Measurements from ENCODE around the gene USHBP1.
"Not testable (repeated sequence)": the region's sequence is repeated elsewhere in the genome, so short reads cannot be mapped to it uniquely, and the experiment has no call there.

The USHBP1 gene

GRCh38 chr19:17296976-17297375, 32.4 kb upstream of the USHBP1 start:
- FAIRE-seq: no peak

DNA sequence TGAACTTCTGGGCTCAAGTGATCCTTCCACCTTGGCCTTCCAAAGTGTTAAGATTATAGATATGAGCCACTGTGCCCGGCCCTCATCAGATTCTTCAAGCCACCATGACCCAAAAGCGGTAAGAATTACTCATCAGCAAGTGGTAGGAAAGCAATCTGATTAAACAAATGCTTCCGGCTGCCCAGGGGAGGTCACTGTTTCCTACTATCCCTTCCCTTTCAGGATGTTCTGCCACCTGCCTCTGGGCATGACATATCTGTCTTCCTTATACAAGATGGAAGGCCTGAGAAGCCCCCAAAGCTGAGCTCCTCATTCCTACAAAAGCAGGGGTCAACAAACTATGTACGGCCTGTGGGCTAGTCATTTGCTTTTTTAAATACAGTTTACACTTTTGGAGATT, 31.7 kb upstream of the USHBP1 start:
- DNase-seq (ENCODE audit: insufficient read length, low spot score) (no peak), FAIRE-seq (no peak)

More at GRCh38 chr19:17296976-17297375, 32.4 kb upstream of the USHBP1 start:
- no peak for DNase-seq (ENCODE audit: insufficient read length, low spot score)

DNA sequence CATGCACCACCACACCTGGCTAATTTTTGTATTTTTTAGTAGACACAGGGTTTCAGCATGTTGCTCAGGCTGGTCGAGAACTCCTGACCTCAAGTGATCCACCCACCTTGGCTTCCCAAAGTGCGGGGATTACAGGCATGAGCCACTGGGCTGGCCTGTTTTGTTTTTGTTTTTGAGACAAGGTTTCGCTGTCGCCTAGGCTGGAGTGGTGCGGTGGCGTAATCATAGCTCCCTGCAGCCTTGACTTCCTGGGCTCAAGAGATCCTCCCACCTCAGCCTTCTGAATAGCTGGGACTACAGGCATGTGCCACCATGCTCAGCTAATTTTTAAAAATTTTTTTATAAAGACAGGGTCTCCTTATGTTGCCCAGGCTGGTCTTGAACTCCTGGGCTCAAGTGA, 31.0 kb upstream of the USHBP1 start:
- FAIRE-seq; DNase-seq (ENCODE audit: insufficient read length, low spot score): not testable (repeated sequence)

DNA sequence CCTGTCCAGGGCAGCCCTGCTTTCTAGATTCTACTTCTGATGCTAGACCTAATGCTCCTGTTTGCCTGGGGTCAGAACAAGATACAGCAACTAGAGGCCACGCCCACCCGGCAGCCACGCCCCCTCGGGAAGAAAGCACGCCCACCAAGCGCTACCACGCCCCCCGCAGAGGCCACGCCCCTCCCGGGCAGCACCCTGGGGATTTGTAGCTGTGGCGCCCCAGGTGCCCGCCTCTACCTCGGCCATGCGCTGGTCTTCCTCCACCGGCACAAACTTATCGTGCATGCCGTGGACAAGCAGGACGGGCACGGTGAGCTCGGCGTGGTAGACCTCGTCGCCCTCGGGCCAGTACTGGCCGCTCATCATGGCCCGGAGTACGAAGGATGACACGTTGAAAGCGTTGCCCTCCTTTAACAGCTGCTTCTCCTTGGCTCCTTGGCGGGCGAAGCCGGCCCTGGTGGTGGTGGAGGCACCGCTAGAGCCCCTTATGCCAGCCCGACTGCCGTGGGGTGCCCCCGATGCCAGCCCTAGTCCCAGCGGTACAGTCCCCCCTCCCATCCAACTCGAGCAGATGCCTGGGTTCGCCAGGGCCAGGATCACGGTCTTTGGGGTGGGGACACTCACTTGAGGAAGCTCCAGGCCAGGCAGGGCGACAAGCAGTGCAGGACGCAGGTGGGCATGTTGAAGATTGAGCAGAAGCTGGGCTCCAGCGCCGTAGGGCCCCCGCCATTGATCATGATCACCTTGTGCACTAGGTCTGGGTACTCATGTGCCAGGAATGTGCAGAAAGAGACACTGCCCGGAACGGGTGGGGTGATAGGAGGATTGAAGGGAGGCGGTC, 29.7 kb upstream of the USHBP1 start:
- DNase-seq (ENCODE audit: insufficient read length, low spot score) (peak; percentile 44), FAIRE-seq (no peak)

DNA sequence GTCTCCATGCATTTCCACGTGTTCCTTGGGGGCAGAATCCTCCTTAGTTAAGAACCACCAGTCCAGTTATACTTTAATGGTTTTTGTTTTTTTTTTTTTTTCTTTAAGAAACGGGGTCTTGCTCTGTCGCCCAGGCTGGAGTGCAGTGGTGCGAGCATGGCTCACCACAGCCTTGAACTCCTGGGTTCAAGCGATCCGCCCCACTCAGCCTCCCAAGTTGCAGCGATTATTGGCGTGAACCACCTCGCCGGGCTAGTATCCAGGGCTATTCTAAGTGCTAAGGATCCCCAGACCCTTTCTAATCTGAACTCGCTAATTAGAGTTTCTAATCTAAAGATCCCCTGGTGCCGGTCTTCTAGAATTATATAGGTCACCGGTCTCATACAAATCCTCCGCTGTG, 29.1 kb upstream of the USHBP1 start:
- DNase-seq (ENCODE audit: insufficient read length, low spot score): no peak
- FAIRE-seq: no peak

GRCh38 chr19:17292301-17293074, 27.9 kb upstream of the USHBP1 start:
- FAIRE-seq: peak; percentile 95
- DNase-seq (ENCODE audit: insufficient read length, low spot score): peak; percentile 97

- DNase-seq (ENCODE audit: insufficient read length, low spot score) (no peak), FAIRE-seq (peak; percentile 78)
Observed at GRCh38 chr19:17289489-17289888, 24.9 kb upstream of the USHBP1 start.

GRCh38 chr19:17286752-17287151, 22.2 kb upstream of the USHBP1 start:
- FAIRE-seq: no peak
- no peak for DNase-seq (ENCODE audit: insufficient read length, low spot score)

DNA sequence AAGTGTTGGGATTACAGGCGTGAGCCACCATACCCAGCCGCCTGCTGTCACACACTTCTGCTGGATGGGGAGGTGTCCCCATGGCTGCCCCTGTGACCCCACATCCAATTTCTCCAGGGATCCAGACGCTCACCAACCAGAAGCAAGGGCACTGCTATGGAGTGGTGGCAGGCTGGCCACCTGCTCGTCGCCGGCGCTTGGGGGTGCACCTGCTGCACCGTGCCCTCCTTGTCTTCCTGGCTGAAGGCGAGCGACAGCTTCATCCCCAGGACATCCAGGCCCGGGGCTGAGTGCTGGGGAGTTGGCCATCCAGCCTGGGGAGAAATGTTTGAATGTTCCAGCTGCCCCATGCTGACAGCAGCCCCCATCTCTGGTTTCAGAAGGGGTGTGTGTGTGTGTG, 21.7 kb upstream of the USHBP1 start:
- FAIRE-seq (no peak), DNase-seq (ENCODE audit: insufficient read length, low spot score) (no peak)

DNA sequence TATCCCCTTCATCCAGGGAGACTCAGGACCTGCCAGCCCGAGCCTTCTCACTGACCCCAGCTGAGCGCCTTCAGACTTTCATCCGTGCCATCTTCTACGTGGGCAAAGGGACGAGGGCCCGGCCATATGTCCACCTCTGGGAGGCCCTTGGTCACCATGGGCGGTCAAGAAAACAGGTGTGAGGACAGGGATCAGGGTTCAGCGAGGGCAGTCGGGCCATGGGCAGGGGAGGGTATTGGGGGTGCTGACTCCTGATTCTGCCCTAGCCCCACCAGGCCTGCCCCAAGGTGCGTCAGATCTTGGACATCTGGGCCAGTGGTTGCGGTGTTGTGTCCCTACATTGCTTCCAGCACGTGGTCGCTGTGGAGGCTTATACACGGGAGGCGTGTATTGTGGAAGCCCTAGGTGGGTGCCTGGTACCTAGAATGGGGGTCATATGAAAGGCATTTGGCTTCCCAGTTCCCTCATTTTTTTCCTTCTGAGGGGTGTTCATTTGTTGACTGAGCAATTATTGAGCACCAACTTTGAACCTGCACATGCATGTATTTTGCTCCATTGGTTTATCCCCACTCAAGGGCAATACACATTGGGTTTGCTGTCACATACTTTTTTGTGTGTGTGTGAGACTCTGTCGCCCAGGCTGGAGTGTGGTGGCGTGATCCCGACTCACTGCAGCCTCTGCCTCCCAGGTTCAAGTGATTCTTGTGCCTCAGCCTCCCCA, 21.0 kb upstream of the USHBP1 start:
- DNase-seq (ENCODE audit: insufficient read length, low spot score) (no peak), FAIRE-seq (no peak)

DNA sequence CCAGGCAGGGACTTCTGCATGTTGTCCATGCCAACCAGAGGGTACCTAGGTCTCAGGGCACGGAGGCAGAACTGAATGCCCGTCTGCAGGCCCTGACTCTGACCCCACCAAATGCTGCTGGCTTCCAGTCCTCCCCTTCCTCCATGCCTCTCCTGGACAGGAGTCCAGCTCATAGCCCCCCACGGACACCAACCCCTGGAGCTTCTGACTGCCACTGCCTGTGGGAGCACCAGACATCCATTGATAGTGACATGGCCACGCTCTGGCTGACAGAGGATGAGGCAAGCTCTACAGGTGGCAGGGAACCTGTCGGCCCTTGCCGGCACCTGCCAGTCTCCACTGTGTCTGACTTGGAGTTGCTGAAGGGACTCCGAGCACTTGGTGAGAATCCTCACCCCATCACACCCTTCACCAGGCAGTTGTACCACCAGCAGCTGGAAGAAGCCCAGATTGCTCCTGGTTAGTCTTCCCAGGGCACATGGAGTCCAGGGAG, 19.0 kb upstream of the USHBP1 start:
- FAIRE-seq: no peak
- DNase-seq (ENCODE audit: insufficient read length, low spot score): no peak

DNA sequence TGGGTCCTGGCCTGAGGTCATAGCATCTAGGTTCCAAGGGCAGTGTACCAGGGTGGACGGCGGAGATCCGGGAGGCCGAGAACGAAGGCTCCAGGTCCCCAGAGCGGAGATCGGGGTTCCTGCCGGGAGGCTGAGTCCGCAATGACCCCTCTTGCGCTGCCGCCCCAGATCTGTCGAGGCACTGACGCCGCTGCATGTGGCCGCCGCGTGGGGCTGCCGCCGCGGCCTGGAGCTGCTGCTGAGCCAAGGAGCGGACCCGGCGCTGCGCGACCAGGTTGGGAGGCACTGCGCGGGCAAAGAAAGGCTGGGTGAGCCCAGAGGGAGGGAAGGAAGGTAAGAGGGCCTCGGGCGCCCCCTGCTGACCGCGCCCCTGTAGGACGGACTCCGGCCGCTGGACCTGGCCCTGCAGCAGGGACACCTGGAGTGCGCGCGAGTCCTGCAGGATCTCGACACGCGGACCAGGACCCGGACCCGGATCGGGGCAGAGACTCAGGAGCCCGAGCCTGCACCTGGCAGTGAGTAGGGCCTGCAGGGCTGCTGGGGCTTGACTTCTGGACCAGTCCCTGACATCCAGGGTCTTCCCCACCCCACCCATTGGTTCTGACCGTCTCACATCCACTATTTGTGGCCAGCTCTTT, 18.1 kb upstream of the USHBP1 start:
- peak; percentile 88 for DNase-seq (ENCODE audit: insufficient read length, low spot score)
- FAIRE-seq: peak; percentile 92

DNA sequence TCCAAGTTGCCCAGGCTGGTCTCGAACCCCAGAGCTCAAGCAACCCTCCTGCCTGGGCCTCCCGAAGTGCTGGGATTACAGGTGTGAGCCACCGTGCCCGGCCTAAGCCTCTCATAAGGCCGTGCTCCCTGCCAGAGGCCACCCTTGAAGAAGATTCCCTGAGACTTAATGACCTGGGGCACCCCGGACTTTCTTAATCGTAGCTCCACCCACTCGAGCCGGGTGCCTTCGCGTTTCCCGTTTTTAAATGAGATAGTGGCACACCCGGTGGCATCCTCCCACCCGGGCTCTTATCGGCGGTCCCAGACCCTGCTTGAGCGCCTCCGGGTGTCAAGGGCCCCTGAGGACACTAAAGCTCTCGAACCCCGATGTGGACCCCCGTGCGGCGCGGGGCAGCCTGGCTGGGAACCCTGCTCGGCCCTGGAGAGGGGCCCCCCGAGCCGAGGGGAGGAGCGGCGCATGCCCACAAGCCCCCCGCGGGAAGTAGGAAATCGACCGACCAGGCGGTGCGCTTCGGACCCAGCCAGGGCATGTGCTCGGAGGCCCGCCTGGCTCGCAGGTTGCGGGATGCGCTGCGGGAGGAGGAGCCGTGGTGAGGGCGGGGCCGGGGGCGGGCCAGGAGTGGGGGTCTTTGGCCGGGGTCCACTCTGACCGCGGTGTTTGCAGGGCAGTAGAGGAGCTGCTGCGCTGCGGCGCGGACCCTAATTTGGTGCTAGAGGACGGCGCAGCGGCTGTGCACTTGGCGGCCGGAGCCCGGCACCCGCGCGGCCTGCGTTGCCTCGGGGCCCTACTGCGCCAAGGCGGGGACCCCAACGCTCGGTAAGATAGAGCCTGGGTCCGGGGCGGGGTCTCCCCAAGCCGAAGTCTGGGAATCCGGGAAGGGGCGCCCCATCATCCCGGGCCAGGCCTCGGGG, 17.1 kb upstream of the USHBP1 start, which contains the start of gene ANKLE1:
TSS of gene ANKLE1 (plus strand) at position 511 of the 914 bp plus-strand sequence. CDS start at position 531, 20 bp downstream.
- DNase-seq (ENCODE audit: insufficient read length, low spot score) (no peak), FAIRE-seq (peak; percentile 89)

DNA sequence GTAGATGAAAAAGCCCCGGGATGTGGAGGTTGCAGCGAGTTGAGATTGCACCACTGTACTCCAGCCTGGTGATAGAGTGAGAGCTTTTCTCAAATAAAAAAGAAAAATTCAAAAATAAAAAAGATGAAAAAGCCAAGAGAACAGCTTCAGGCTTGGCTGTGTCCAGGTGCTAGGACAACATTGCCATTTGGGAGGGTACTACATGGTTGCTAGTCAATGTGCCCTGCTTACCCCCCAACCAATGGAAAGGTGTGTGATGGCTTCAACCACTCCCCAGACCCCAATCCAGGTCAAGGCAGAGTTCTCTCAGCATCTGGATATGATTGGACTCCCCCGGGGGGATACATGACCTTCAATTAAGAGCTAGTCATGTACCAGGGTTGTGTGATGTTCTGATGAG, 14.9 kb upstream of the USHBP1 start:
- no peak for FAIRE-seq
- no peak for DNase-seq (ENCODE audit: insufficient read length, low spot score)

DNA sequence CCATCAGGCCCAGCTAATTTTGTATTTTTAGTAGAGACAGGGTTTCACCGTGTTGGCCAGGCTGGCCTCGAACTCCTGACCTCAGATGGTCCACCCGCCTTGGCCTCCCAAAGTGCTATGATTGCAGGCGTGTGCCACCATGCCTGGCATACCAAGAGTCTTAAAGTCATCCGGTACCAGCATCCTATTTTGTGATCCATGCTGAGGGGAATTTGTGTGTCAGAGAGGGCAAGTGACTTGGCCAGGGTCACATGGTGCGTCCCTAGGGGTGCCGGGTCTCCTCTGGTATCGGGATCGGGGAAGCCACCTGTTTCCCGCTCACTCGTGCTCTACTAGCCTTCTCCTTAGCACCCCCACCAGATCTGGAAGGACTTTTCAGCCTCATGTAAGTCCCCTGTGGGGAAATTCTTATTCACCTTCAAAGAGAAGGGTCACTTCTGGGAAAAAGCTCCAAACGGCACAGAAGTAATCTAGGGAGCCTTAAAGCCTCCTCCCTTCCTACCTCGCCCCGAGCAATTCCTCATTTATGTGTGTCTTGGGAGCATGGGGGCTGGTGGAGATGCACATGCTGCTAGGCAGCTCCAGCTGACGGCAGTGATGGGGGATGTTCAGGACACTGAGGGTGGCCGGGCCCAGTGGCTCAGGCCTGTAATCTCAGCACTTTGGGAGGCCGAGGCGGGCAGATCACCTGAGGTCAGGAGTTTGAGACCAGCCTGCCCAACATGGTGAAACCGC, 11.1 kb upstream of the USHBP1 start:
- no peak for FAIRE-seq
- DNase-seq (ENCODE audit: insufficient read length, low spot score): no peak

GRCh38 chr19:17274892-17275291, 10.3 kb upstream of the USHBP1 start:
- FAIRE-seq: not testable (repeated sequence)

GRCh38 chr19:17268754-17269153, 4.2 kb upstream of the USHBP1 start:
- FAIRE-seq: no peak
- no peak for DNase-seq (ENCODE audit: insufficient read length, low spot score)

More at GRCh38 chr19:17274892-17275291, 10.3 kb upstream of the USHBP1 start:
- not testable (repeated sequence) for DNase-seq (ENCODE audit: insufficient read length, low spot score)

DNA sequence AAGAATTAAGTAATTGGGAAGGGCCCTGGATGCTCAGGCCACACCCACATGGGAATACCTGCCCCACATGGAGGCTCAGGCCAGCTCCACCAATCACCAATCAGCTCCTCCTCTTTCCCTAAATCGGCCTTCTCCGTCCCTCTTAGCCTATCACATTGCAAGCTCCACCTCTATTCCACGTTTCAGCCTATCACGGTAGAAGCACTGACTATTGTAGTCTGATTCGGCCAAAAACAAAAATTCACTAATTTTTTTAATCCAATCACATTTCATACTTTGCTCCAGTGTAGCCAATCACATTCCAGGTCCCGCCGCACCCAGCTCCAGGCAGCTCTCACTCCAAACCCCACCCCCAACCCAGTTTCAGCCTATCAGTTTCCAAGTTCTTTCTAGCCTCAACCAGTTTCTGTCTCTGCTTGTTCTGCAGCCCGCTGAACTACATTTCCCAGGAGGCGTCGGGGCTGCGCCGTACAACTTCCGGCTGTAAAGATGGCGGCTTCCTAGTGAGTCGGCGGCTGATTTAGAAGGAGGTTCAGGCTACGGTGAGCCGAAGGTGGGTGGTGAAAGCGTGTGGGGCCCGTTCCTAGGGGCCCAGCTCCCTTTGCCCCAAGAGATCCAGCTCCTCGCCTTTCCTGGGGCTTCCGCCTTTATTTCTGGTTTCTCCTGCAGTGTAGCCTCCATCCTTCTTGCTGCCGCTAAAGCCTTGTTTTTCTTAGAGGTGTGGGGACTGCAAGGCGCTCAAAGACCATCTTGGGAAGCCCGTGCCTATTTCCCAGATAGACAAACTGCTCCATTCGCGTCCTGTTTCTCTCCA, 2.6 kb upstream of the USHBP1 start, which contains the start of gene BABAM1:
TSS of gene BABAM1 (plus strand) at position 469 of the 814 bp plus-strand sequence. CDS start 1,364 bp downstream, outside the sequence.
- DNase-seq (ENCODE audit: insufficient read length, low spot score): peak; percentile 97
- FAIRE-seq: peak; percentile 99
